DMS 273 (cell line): Measurements from ENCODE around the gene NCOA6.
A peak's percentile ranks its signal among the peaks of the same experiment; 100 is the strongest.

Experiments
- DNase-seq: peaks from one replicate; lab custom pipeline; 2025; ENCODE audit not compliant: unreplicated experiment; lab: John Stamatoyannopoulos, UW

The NCOA6 gene

GRCh38 chr20:34776177-34776576 lies 49.3 kb downstream of the NCOA6 start:
- no peak for DNase-seq

GRCh38 chr20:34774886-34775285 lies 50.6 kb downstream of the NCOA6 start:
- no peak for DNase-seq

- no peak for DNase-seq
Measured at GRCh38 chr20:34774449-34774848, 51.0 kb downstream of the NCOA6 start.

GRCh38 chr20:34773726-34774125 lies 51.7 kb downstream of the NCOA6 start:
- no peak for DNase-seq

- DNase-seq, result peak; percentile 18
Measured at GRCh38 chr20:34772437-34772836, 53.0 kb downstream of the NCOA6 start.

GRCh38 chr20:34771680-34772081 lies 53.8 kb downstream of the NCOA6 start:
- DNase-seq, result peak; percentile 55

- no peak for DNase-seq
Measured at GRCh38 chr20:34768096-34768495, 57.4 kb downstream of the NCOA6 start.

GRCh38 chr20:34762031-34762555 lies 63.4 kb downstream of the NCOA6 start:
- no peak for DNase-seq

GRCh38 chr20:34755367-34755766 lies 70.1 kb downstream of the NCOA6 start:
- DNase-seq, result no peak

- DNase-seq, result no peak
Measured at GRCh38 chr20:34754611-34755010, 70.8 kb downstream of the NCOA6 start.

GRCh38 chr20:34753706-34754461 lies 71.6 kb downstream of the NCOA6 start:
- no peak for DNase-seq

- no peak for DNase-seq
Measured at GRCh38 chr20:34751453-34751852, 74.0 kb downstream of the NCOA6 start.

- DNase-seq, result no peak
Measured at GRCh38 chr20:34750484-34750883, 75.0 kb downstream of the NCOA6 start.

GRCh38 chr20:34748709-34749108 lies 76.7 kb downstream of the NCOA6 start:
- DNase-seq, result no peak

- no peak for DNase-seq
Measured at GRCh38 chr20:34747479-34747878, 78.0 kb downstream of the NCOA6 start.

GRCh38 chr20:34746674-34747073 lies 78.8 kb downstream of the NCOA6 start:
- no peak for DNase-seq

- no peak for DNase-seq
Measured at GRCh38 chr20:34744847-34745246, 80.6 kb downstream of the NCOA6 start.

- DNase-seq, result no peak
Measured at GRCh38 chr20:34744340-34744739, 81.1 kb downstream of the NCOA6 start.

GRCh38 chr20:34743039-34743438 lies 82.4 kb downstream of the NCOA6 start:
- DNase-seq, result no peak

GRCh38 chr20:34736106-34736735 lies 89.2 kb downstream of the NCOA6 start:
- peak; percentile 47 for DNase-seq

- DNase-seq, result no peak
Measured at GRCh38 chr20:34732523-34732922, 92.9 kb downstream of the NCOA6 start.

- DNase-seq, result no peak
Measured at GRCh38 chr20:34729416-34729815, 96.0 kb downstream of the NCOA6 start.
